GM23338 (cell line): ENCODE measurements around the gene OBSCN.

ENCODE experiments used
- CTCF ChIP-seq, 2 experiments: fragments of 200-600 bp in 1 of 2; sonication (generic) in 1 of 2; conservative IDR thresholded peaks; 2 replicates each; pipeline versions ENCODE4 v1.5.1 to v1.6.1; 2016 to 2017; ENCODE audit warnings: antibody characterized with exemption in 2 of 2, low read depth in 2 of 2, mild to moderate bottlenecking in 2 of 2, moderate library complexity in 1 of 2
- EZH2 ChIP-seq: fragments of 200-600 bp; sonication (generic); IDR thresholded peaks from one replicate; pipeline ENCODE4 v1.8.0; 2017; ENCODE audit warnings: antibody characterized with exemption, mild to moderate bottlenecking, low read depth; ENCODE audit not compliant: unreplicated experiment
- EZH2phosphoT487 ChIP-seq: fragments of 200-600 bp; sonication (generic); IDR thresholded peaks from one replicate; pipeline ENCODE4 v1.8.1; 2018; ENCODE audit warnings: antibody characterized with exemption; ENCODE audit not compliant: unreplicated experiment
- POLR2AphosphoS5 ChIP-seq: IDR thresholded peaks from 2 replicates; pipeline ENCODE4 v1.6.1; 2016; ENCODE audit warnings: antibody characterized with exemption, low read depth

DNA sequence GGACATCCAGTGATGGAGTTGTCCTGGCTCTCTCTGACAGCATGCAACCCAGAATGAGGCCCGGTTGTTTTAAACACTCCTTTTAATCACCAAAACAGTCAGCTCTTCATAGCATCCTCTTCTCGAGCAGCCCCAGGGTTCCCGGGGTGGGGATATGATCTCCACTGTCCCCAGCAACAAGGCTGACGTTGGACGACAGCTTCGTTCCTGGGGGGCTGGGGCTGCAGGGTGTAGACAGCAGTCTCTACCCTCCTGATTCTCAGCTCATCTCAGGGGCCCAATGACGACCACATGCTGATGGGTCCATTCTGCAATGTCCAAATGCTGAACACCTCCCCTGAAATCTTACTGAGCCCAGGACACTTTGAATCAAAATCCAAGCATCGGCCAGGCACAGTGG, 171.8 kb downstream of the OBSCN start:
- TF ChIP-seq CTCF (conservative IDR thresholded peaks at IDR 0.05; ENCODE audit: low read depth in 2 of 2) (no peak), EZH2phosphoT487 (no peak), POLR2AphosphoS5 (no peak), EZH2 (no peak)
